ENCODE measurements around the gene CDYL. TPM values are rescaled to one million over a fixed set of nuclear protein-coding genes. Genes with fewer than 3 reads are reported as not detected.
A peak's percentile ranks its signal among the peaks of the same experiment; 100 is the strongest.

CDYL gene
- total RNA-seq, 2 donors from 2014 or later: 55.1 to 58.2 TPM

- Mint-ChIP-seq H3K4me3 (peak overlapping the region; percentile 80), H3K36me3 (ENCODE audit: low read depth) (peaks cover 5% of the 10 kb centered on the region), H3K27ac (peak overlapping the region; percentile 76), H3K4me1 (peaks cover 12% of the 10 kb centered on the region), H3K9me3 (peaks cover 8% of the 10 kb centered on the region), H3K27me3 (ENCODE audit: insufficient read depth) (peaks cover 30% of the 10 kb centered on the region)
- Histone ChIP-seq H3K9me3 (ENCODE audit: control insufficient read depth, low read length) (peaks cover 12% of the 10 kb centered on the region), H3K9ac (ENCODE audit: extremely low read depth, low read length, poor library complexity, severe bottlenecking) (peak overlapping the region; percentile 32), H3K27ac (ENCODE audit: low read depth, low read length) (no peak overlapping the region), H3K27me3 (ENCODE audit: control insufficient read depth, insufficient read depth, low read length, poor library complexity, severe bottlenecking) (no peaks in the 10 kb centered on the region), H3K4me1 (ENCODE audit: control insufficient read depth, insufficient read depth, low read length) (no peaks in the 10 kb centered on the region), H3K36me3 (ENCODE audit: control insufficient read depth, insufficient read depth, low read length) (no peaks in the 10 kb centered on the region), H3K4me3 (ENCODE audit: low read length) (peak overlapping the region; percentile 82)
- peak; percentile 94 for DNase-seq
- TF ChIP-seq CTCF (conservative IDR thresholded peaks at IDR 0.05): peak; percentile 62
- WGBS, 2 experiments (ENCODE audit: insufficient coverage in 1 of 2, insufficient read length in 1 of 2): 0% methylated on average over 10 to 85 of the region's 88 CpGs
These were observed 592 bp upstream of the CDYL start for GRCh38 chr6:4775494-4776130.

GRCh38 chr6:4776493-4777393 lies 539 bp downstream of the CDYL start:
- peaks cover 12% of the 10 kb centered on the region for H3K9me3 ChIP-seq (ENCODE audit: control insufficient read depth, low read length)
- peaks cover 21% of the 10 kb centered on the region for H3K4me1 Mint-ChIP-seq

More at GRCh38 chr6:4776493-4777393, 539 bp downstream of the CDYL start:
- Mint-ChIP-seq H3K27ac (no peak overlapping the region), H3K36me3 (ENCODE audit: low read depth) (peaks cover 5% of the 10 kb centered on the region), H3K4me3 (peak overlapping the region; percentile 80), H3K9me3 (peaks cover 8% of the 10 kb centered on the region), H3K27me3 (ENCODE audit: insufficient read depth) (peaks cover 34% of the 10 kb centered on the region)
- no peaks in the 10 kb centered on the region for H3K36me3 ChIP-seq (ENCODE audit: control insufficient read depth, insufficient read depth, low read length)
- peak overlapping the region; percentile 83 for H3K4me3 ChIP-seq (ENCODE audit: low read length)
- H3K27me3 ChIP-seq (ENCODE audit: control insufficient read depth, insufficient read depth, low read length, poor library complexity, severe bottlenecking): no peaks in the 10 kb centered on the region
- H3K4me1 ChIP-seq (ENCODE audit: control insufficient read depth, insufficient read depth, low read length): no peaks in the 10 kb centered on the region
- H3K27ac ChIP-seq (ENCODE audit: low read depth, low read length): no peak overlapping the region
- peak; percentile 76 for DNase-seq
- WGBS, 2 experiments (ENCODE audit: insufficient coverage in 1 of 2, insufficient read length in 1 of 2): 0 to 1% methylated on average over 18 to 96 of the region's 107 CpGs
- no peak for TF ChIP-seq CTCF (conservative IDR thresholded peaks at IDR 0.05)
- H3K9ac ChIP-seq (ENCODE audit: extremely low read depth, low read length, poor library complexity, severe bottlenecking): peak overlapping the region; percentile 1

Data from endodermal cell (in vitro differentiated cells).